H54 (cell line): ENCODE results near the gene SUB1.
A peak's percentile ranks its signal among the peaks of the same experiment; 100 is the strongest.
"Not testable (repeated sequence)": the region's sequence is repeated elsewhere in the genome, so short reads cannot be mapped to it uniquely, and the experiment has no call there.

Source experiments
- DNase-seq: peaks from one replicate; pipeline ENCODE4 v3.0.0; 2011; ENCODE audit warnings: low spot score, mixed read lengths; ENCODE audit not compliant: insufficient read length
- FAIRE-seq: peaks from 3 replicates; lab custom pipeline; 2011; peaks lifted over from hg19 to GRCh38; lab: Jason Lieb, UNC
- POLR2A ChIP-seq: IDR thresholded peaks from 2 replicates; pipeline ENCODE4 v1.6.1; 2011; ENCODE audit warnings: low read depth, mild to moderate bottlenecking, low read length

Gene SUB1

DNA sequence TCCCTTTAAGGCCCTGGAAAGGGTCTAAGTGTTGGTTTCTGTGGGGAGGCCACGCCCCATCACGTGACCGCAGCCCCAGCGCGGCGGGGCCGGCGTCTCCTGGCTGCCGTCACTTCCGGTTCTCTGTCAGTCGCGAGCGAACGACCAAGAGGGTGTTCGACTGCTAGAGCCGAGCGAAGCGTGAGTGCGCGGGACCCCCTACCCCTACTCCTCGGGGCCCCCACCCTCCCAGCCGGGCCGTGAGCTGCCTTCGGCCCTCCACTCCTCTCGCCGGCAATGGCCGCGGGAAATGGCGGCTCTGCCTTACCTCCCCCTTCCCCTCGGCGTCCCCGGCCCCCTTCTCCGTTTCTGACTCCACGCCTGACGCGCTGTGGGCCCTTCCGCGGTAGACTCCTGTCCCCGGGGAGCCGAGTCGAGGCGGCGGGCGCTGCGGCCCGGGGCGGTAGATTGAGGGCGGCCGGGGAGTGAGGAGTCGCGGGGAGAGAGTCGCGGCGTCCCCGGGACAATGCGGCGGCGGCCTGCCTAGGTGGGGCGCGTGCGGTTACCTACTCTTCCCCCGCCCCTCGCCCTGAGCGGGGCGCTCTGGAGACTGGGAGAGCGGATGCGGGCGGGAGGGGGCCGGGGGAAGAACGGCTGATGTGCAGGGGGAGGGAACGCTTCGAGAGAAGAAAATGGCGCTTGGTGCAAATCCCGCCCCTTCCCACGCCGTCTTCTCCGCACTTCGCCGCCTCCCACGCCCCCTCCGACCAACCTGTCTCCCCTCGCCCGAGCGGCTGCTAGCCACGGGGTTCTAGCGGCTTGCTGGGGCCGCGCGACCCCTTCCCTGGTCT, at the start of gene SUB1:
Gene SUB1, plus strand, starts transcription at position 112 of the 830 bp plus-strand sequence. CDS start 2,956 bp downstream, outside the sequence.
- peak; percentile 88 for FAIRE-seq
- peak; percentile 95 for TF ChIP-seq POLR2A

DNA sequence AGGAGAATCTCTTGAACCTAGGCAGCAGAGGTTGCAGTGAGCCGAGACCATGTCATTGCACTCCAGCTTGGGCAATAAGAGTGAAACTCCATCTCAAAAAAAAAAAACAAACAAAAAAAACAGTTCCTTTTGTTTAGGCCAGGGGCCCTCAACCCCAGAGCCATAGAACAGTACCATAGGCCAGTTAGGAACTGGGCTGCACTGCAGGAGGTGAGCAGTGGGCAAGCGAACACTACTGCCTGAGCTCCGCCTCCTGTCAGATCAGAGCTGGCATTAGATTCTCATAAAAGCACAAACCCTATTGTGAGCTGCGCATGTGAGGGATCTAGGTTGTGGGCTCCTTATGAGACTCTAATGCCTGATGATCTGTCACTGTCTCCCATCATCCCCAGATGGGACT, 49.1 kb upstream of the SUB1 start:
- no peak for DNase-seq
- FAIRE-seq, result no peak
- TF ChIP-seq POLR2A, result no peak

More for the DNA sequence above, at the start of gene SUB1:
- peak; percentile 95 for DNase-seq

DNA sequence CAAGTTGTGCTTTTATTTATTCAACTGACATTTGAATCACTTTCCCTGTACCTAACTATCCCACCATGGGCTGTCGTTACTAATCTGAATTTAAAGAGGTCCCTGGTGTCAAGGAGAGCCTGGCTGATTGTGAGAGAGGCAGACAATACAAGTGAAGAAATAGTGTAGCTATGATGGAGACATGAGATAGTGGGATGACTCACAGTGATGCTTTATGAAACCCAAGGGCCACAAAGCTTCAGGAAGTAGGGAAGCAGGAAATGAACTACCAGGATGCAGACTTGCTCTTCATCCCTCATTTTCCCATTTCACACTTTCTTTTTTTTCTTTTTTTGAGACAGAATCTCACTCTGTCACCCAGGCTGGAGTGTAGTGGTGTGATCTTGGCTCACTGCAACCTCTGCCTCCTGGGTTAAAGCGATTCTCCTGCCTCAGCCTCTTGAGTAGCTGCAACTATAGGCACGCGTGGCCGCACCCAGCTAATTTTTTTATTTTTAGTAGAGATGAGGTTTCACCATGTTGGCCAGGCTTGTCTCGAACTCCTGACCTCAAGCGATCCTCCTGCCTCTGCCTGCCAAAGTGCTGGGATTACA, 47.8 kb upstream of the SUB1 start:
- FAIRE-seq, result peak; percentile 69
- peak; percentile 54 for DNase-seq

DNA sequence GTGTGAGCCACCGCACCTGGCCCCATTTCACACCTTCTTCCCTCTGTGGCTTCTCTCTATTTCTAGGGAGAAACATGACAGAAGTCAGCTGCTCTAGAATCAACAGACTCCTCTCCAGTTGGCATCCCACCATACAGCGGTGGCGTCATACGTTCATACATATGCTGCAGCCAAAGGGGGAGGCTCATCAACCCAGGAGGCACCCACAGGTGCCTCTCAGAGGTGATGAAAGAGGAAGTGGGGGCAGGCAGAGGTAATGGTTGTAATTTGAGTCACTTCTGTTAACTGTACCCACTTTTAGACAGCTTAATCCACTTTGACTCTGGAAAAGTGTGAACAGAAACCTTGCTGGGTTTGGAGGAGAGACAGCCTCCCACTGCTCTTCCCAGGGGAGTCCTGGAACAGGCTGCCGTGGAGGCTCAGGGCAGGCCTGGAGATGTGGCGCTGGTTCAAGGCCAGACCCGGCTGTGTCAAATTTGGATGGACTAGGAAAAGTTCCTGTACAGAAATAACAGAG, 47.3 kb upstream of the SUB1 start:
- FAIRE-seq (no peak), DNase-seq (no peak)
- no peak for TF ChIP-seq POLR2A

DNA sequence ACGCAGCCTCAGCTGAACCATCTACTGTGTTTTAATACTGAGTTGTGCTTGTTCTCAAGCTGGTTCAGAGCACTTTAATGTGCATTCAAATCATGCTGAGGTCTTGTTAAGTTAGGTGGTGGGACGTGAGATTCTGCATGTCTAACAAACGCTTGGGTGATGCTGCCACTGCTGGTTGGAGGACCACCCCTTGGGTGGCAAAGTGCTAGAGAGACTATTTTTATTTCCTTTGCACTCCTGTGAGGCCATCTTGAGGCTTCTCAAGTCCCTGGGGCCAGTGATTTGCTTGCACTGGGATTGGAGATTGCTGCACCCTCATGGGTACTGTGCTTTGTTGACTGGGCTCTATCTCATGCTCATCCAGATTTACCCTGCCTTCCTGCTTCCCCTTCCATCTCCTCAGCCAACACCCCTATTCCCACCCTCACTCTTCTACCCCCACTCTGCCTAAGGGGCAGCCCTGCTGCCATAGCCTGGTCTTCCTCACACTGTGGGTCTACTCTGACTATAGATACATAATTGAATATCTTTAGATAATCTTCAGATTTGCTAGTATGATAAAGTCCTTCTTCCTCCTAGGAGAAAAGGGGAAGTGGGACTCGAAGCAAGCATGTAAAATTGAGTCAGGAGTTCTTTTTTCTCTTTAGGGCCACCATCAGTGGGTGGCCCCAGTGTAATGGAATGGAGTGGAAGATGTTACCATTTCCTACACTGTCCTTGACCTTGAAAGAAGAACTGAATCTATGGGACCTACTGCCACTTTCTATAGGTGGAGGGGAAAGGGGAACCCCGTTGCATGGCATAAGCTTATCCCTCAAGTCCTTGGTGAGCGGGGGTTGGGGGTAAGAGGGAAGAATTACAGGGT, 45.1 kb upstream of the SUB1 start:
- FAIRE-seq (no peak), DNase-seq (no peak)
- TF ChIP-seq POLR2A, result no peak

DNA sequence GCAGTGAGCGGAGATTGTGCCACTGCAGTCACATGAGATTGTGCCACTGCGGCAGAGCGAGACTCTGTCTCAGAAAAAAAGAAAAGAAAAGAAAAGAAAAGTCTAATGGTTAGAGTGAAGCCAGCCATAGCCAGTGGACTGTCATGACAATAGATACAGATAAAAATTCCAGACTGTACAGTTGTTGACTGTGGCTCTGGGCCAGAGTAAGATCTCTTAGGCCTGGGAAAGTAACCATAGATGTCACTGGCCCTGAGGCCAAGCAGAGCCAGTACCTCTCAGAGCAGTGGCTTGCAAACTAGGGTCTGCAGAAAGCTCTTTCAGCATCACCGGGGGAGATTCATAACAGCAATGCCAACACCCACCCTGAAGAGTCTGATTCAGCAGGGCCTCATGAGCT, 44.1 kb upstream of the SUB1 start:
- FAIRE-seq (no peak), DNase-seq (no peak)
- TF ChIP-seq POLR2A, result no peak

DNA sequence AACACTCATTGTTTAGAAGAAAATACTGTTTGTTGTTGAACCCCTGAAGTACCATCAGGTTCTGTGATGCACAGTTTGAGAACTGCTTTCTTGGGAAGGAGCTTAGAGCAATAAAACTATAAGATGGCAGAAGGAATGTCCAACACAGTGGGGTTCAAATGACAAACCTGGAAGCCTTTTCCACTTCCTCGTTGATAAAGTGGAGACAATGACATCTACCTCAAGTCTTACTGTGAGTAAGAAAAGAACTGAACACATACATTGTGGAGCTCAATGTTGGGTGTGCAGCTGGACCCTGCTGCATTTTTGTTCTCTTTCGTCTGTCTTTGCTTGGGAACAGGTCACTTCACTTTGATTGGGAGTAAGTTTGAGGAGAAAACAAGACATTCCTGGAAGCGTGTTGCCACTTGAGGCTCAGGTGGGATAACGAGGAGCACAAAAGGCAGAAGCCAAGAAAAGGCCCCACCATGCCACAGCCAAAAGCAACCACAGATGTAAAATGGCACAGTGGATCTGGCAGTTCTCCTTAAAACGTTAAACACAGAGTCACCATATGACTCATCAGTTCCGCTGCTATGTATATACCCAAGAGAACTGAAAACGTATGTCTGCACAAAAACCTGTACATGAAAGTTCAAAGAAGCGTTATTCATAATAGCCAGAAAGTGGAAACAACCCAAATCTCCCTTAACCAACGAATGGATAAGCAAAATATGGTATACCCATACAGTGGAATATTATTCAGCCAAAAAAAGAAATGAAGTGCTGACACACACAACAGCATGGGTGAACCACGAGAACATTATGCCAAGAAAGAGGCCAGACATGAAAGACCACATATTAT, 42.9 kb upstream of the SUB1 start:
- DNase-seq (no peak), FAIRE-seq (no peak)
- TF ChIP-seq POLR2A, result no peak

DNA sequence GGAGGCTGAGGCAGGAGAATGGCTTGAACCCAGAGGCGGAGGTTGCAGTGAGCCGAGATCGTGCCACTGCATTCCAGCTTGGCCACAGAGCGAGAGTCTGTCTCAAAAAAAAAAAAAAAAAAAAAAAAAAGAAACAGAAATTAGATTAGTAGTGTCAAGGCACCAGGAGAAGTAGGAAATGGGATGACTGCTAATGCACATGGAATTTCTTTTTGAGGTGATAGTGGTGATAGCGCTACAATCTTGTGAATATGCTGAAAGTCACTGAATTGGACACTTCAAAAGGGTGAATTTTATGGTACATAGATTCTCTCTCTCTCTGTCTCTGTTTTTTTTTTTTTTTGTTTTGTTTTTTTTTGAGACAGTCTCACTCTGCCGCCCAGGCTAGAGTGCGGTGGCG, 42.1 kb upstream of the SUB1 start:
- no peak for TF ChIP-seq POLR2A
- FAIRE-seq (no peak), DNase-seq (no peak)

DNA sequence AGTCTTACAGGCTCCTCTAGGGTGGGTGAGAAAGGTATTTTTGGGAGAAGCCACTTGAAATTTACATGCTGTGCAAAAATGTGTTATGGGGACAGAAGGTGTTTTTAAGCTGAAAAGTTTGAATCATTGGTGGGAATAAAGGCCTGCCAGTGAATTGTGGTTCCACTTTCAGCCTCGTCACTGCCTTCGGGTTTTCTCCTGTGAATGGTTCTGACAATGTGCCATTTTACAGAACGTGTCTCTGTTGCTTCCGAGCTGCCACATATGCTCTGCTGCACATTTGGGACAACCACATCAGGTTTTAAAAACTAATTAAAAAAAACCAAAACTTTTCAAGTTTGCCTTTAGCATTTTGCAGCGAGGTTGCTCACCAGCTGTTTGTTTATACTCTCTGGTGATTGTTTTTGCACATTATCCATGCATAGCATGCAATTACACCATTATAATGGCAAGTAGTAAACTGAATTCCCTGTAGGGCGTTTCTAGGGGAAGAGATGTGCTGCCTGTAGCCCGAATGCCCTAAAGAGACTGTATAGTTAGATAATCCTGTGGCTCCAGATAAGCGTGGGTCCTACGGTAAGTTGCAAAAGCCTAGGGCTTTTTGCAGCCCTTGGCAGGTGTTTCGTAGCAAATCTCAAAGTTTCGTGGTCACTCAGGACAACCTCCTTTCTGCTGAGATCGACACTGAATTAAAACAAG, 40.1 kb upstream of the SUB1 start:
- FAIRE-seq, result no peak
- no peak for TF ChIP-seq POLR2A
- DNase-seq, result no peak

DNA sequence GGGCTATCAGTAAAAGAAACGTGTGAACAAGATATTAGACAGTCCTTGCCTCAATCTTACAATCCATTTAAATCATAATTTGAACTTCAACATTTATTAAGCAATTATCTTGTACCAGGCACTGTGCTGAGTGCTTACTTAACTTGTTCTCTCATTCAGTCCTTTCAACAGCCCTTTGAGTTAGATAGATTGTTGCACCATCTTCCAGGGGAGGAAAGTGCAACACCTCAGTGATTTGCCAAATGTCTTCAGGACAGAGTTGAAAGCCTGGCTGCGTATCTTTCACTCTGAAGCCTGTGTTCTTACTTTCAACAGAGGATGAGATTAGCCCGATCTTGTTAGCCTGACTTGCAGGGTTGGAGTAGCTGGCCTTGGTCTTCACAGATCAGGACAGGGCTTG, 34.2 kb upstream of the SUB1 start:
- FAIRE-seq, result no peak
- DNase-seq, result no peak
- TF ChIP-seq POLR2A, result no peak

DNA sequence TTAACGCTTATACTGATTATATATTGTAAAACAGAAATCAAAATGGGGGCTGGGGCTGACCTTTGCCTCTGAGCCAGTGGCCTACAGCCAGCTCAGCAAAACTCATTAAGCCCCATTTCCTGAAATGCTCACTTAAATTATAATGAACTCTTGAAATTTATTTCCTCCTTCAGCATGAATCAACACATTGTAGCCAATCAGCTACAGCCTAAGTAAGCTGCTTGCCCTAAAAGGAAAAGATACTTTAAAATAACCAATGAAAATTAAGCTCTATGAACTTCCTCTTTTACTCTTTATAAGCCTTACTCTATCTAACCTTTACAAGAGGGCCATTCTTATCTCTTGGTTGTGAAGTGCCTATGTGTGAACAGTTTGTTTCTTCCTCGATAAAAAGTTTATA, 33.5 kb upstream of the SUB1 start:
- DNase-seq (no peak), FAIRE-seq (no peak)
- no peak for TF ChIP-seq POLR2A

DNA sequence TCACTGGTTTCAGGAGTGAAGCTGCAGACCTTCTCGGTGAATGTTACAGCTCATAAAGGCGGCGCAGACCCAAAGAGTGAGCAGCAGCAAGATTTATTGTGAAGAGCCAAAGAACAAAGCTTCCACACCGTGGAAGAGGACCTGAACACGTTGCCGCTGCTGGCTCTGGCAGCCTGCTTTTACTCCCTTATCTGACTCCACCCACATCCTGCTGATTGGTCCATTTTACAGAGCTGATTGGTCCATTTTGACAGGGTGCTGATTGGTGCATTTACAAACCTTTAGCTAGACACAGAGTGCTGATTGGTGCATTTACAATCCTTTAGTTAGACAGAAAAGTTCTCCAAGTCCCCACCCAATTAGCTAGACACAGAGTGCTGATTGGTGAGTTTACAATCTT, 32.9 kb upstream of the SUB1 start:
- FAIRE-seq, DNase-seq: not testable (repeated sequence)

DNA sequence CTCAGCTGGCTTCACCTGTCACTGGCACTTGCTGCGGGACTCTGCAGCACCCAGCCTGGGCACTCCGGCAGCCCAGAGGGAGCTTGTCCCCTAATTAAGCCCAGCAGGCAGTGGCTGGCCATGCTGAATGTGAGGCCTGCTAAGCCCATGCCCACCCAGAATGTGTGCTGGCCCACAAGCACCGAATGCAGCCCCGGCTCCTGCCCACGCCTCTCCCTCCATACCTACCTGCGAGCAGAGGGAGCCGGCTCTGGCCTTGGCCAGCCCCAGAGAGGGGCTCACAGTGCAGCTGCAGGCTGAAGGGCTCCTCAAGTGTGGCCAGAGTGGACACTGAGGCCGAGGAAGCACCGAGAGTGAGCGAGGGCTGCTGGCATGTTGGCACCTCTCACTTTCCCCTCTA, 32.4 kb upstream of the SUB1 start:
- no peak for TF ChIP-seq POLR2A
- FAIRE-seq (no peak), DNase-seq (no peak)

DNA sequence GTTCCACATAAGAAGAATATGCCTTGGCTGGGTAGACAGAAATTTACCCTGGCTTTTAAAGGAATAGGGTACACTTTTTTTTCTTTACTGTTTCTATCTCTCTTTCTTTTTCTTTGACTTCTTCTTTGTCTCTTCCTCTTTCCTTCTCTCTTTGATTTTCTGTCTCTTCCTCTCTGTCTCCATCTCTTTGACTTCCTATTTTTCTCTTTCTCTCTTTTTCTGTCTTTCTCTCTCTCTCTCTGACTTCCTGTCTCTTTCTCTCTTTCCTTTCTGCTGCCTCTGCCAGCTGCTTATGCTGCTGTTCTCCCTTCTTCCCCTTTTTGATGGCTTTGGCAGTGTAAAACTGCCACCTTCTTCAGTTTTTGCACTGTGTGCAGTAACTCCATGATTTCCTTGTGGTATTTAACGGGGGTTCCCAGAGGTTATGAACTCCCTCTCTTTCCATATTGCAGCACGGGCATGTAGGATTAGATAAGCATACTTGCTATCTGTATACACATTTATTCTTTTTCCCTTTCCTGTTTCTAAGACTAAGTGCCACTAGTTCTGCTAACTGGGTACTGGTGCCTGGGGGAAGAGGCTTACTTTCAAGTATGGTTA, 31.1 kb upstream of the SUB1 start:
- not testable (repeated sequence) for DNase-seq, FAIRE-seq

DNA sequence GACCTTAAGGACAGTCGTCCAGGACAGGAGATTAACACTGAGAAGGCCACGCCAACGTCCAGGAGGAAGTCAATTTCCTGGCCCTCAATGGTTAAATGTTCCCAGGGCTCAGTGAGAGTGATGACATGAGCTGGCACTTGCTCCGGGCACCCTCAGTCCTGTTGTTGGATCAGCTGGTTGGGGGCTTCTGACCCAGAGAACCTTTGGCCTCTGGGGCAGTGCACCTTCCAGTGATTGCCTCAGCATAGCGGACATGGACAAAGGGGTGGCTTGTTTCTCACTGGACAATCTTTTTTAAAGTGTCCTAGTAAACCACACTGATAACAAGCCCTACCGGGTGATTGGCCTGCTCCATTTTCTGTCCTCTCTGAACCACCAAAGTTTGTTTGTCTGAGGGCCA, 28.8 kb upstream of the SUB1 start:
- FAIRE-seq, DNase-seq: not testable (repeated sequence)
